Measurements from ENCODE around the gene ZNF558.
A peak's percentile ranks its signal among the peaks of the same experiment; 100 is the strongest.

ZNF558 gene
- total RNA-seq = 38.5 to 59.2 (median 58.3) reads per million in 3 donors

DNA sequence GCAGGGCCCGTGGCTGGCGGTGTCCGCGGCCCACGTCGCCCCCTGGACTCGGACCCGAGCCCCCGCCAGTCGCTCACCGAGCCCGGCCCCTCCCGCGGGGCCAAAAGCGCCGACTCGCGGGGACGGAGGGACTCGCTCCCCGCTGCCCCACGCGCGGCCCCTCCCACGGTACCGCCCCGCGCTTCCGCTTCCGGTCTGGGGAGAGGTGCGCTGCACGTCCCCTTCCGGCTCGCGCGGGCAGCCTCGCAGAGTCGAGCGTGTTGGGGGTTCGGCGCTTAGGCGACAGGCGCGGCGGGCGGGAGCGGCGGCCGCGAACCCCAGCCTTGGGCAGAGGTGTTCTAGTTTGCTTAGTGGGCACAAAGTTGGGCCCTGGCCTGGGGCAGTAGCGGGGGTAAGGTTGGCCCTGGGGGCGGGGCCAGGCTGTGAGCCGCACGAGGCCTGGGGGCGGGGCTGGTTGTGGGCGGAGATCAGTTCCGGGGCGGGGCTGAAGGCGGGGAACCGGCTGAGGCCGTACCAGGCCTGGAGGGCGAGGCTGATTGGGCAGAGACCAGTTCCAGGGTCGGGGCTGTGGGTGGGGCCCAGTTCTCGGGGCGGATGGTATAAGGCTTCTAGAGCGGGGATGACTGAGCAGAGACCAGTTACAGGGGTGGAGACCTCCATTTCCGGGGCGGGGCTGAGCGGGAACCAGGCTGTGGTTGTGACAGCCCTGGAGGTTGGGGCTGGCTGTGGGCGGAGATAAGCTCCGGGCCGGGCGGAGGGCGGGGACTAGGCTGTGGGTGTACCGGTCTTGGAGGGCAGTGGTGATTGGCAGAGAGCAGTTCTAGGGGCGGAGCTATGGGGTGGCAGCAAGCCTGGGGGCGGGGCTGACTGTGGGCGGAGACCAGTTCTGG, at the start of gene ZNF558, which contains the start of gene MBD3L1:
Gene ZNF558, minus strand, starts transcription at position 173 of the 890 bp plus-strand sequence. CDS start 9,645 bp downstream, outside the sequence.
Gene MBD3L1, plus strand, starts transcription at position 246 of the 890 bp plus-strand sequence. CDS start 10,302 bp downstream, outside the sequence.
- DNase-seq = peak; percentile 98 to 99 (median 99)
- H3K27ac ChIP-seq (ENCODE audit: insufficient read depth, low read length, poor library complexity, severe bottlenecking) = peak within 1 kb of the TSS; percentile 86
- no peaks in the 10 kb centered on the region for H3K4me1 ChIP-seq (ENCODE audit: control insufficient read depth, insufficient read depth, low read length, poor library complexity, severe bottlenecking)
- H3K4me3 ChIP-seq (ENCODE audit: insufficient read depth, low read depth, low read length, poor library complexity, severe bottlenecking) = peak within 1 kb of the TSS; percentile 74
- H3K27me3 ChIP-seq (replicated peaks; ENCODE audit: control insufficient read depth, insufficient read depth, low read length, poor library complexity, severe bottlenecking) = no peaks in the 10 kb centered on the region
- H3K36me3 ChIP-seq (ENCODE audit: control insufficient read depth, insufficient read depth, low read length) = peaks cover 10% of the 10 kb centered on the region
- no peaks in the 10 kb centered on the region for H3K9me3 ChIP-seq (ENCODE audit: control insufficient read depth, low read length)

DNA sequence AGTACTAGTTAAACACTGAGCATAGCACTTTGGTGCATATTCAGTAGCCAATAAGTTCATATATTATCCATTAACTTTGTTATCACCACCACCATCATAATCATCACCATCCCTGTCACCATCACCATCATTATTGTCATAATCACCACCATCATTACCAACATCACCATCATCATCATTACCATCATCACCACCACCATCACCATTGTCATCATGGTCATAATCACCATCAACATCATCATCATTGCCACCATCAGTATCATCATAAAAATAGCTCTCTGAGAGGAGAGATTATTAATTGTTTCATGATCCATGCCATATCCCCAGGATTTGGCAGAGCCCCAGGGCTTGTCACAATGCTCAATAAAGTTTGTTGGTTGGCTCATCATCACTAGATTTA, 49.4 kb upstream of the ZNF558 start:
- peaks cover 4% of the 10 kb centered on the region for H3K27me3 ChIP-seq (replicated peaks; ENCODE audit: control insufficient read depth, insufficient read depth, low read length, poor library complexity, severe bottlenecking)
- H3K27ac ChIP-seq (ENCODE audit: insufficient read depth, low read length, poor library complexity, severe bottlenecking) = no peak overlapping the region
- H3K9me3 ChIP-seq (ENCODE audit: control insufficient read depth, low read length) = no peaks in the 10 kb centered on the region
- H3K36me3 ChIP-seq (ENCODE audit: control insufficient read depth, insufficient read depth, low read length) = no peaks in the 10 kb centered on the region
- no peak overlapping the region for H3K4me3 ChIP-seq (ENCODE audit: insufficient read depth, low read depth, low read length, poor library complexity, severe bottlenecking)
- no peaks in the 10 kb centered on the region for H3K4me1 ChIP-seq (ENCODE audit: control insufficient read depth, insufficient read depth, low read length, poor library complexity, severe bottlenecking)
- DNase-seq = no peak

DNA sequence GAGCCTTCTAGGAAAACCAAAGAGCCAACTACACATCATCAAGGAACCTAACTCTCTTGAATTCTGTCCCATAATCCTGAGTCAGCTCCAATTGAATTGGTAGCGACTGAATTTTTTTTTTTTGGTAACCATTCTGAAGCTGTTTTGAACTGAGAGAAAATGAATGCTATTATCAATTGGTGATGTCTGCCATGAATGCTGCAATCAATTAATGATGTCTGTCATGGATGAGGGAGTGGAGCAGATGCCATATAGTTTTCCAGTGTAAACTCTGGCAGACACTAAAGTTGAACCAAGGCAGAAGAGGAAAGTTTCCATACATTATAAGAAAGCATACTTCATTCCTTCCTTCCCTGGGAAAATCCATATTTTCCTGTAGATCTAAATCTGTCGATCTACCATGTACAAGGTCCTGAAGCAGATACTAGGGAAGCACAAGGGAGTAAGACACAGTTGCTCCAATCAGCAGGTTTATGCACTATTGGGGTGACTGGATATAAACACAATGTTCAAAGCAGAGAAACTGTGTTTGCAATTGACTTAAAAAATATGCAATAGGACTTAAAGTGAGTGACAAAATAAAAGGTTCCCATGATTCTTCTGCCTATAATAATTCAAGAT, 48.9 kb upstream of the ZNF558 start:
- no peak overlapping the region for H3K27ac ChIP-seq (ENCODE audit: insufficient read depth, low read length, poor library complexity, severe bottlenecking)
- H3K4me3 ChIP-seq (ENCODE audit: insufficient read depth, low read depth, low read length, poor library complexity, severe bottlenecking) = no peak overlapping the region
- peaks cover 4% of the 10 kb centered on the region for H3K27me3 ChIP-seq (replicated peaks; ENCODE audit: control insufficient read depth, insufficient read depth, low read length, poor library complexity, severe bottlenecking)
- no peaks in the 10 kb centered on the region for H3K9me3 ChIP-seq (ENCODE audit: control insufficient read depth, low read length)
- H3K4me1 ChIP-seq (ENCODE audit: control insufficient read depth, insufficient read depth, low read length, poor library complexity, severe bottlenecking) = no peaks in the 10 kb centered on the region
- no peaks in the 10 kb centered on the region for H3K36me3 ChIP-seq (ENCODE audit: control insufficient read depth, insufficient read depth, low read length)
- DNase-seq = no peak

DNA sequence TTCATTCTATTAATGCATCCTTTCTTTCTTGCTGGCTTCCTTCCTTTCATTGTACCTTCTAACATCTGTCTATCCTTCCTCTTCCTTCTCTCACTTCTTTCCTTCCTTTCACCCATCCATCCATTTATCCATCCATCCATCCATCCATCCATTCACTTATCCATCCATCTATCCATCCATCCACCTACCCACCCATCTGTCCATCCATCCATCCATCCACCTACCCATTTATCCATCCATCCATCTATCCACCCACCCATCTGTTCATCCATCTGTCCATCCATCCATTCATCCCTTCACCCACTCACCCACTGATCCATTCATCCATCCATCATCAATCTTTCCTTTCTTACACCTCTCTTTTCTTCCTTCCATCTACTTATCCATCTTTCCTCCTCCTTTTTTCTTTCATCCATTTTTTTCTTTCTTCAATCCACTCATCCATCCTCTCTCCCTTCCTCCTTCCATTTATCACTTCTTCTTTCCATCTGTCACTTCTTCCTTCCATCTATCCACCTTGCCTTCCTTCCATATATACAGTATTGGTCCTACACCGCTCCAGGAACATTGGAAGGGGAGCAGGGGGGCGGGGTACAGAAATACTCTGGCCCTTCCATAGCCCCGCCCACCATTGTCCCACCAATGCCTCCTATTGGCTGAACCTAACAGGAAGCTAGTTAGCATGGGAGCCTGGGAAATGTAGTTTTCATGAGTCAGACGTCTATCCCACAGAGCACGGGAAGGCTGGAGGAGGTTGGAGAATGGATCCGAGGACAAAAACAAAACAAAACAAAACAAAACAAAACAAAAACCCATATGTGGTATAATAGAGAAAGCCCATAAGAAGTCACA, 46.0 kb upstream of the ZNF558 start:
- no peak overlapping the region for H3K27ac ChIP-seq (ENCODE audit: insufficient read depth, low read length, poor library complexity, severe bottlenecking)
- no peaks in the 10 kb centered on the region for H3K9me3 ChIP-seq (ENCODE audit: control insufficient read depth, low read length)
- H3K36me3 ChIP-seq (ENCODE audit: control insufficient read depth, insufficient read depth, low read length) = no peaks in the 10 kb centered on the region
- no peak for DNase-seq
- no peaks in the 10 kb centered on the region for H3K4me1 ChIP-seq (ENCODE audit: control insufficient read depth, insufficient read depth, low read length, poor library complexity, severe bottlenecking)
- H3K27me3 ChIP-seq (replicated peaks; ENCODE audit: control insufficient read depth, insufficient read depth, low read length, poor library complexity, severe bottlenecking) = peaks cover 4% of the 10 kb centered on the region
- no peak overlapping the region for H3K4me3 ChIP-seq (ENCODE audit: insufficient read depth, low read depth, low read length, poor library complexity, severe bottlenecking)

DNA sequence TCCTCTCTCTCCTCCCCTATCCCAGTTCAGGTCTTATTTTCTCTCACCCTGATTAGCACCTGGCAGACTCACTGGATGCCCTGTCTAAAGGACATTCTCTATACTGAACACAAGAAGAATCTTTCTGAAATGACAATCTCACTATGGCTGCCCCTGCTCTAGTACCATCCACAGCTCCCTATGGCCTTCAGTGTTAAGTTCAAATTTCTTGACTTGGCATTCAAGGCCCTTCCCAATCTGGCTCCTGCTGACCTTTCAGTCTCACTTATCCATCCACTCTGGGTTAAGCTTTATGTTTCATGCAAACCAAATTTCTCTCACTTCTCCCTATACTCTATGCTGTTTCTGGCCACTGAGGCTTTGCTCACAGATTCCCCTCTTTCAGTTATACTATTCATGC, 34.2 kb upstream of the ZNF558 start:
- no peak for DNase-seq
- Histone ChIP-seq H3K9me3 (ENCODE audit: control insufficient read depth, low read length) (no peaks in the 10 kb centered on the region), H3K36me3 (ENCODE audit: control insufficient read depth, insufficient read depth, low read length) (no peaks in the 10 kb centered on the region), H3K27me3 (replicated peaks; ENCODE audit: control insufficient read depth, insufficient read depth, low read length, poor library complexity, severe bottlenecking) (no peaks in the 10 kb centered on the region), H3K27ac (ENCODE audit: insufficient read depth, low read length, poor library complexity, severe bottlenecking) (no peak overlapping the region), H3K4me1 (ENCODE audit: control insufficient read depth, insufficient read depth, low read length, poor library complexity, severe bottlenecking) (no peaks in the 10 kb centered on the region), H3K4me3 (ENCODE audit: insufficient read depth, low read depth, low read length, poor library complexity, severe bottlenecking) (no peak overlapping the region)

DNA sequence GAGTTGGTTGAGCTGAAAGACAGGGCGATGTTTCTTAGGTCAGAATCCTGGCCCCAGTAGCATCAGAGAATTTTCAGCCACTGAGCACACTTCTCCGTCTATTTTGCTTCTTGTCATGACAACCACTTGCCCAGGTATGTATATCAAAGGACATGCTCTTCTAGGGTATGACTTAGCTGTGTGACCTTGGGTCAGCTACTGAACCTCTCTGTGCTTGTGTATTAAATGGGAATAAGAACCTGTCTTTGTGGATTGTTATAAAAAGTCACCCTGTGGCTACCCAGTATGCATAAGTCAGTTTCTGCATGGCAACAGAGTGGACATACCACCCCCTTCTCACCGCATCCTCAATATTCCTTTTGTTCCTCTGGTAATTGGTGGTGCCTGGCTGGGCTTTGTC, 26.2 kb upstream of the ZNF558 start:
- Histone ChIP-seq H3K9me3 (ENCODE audit: control insufficient read depth, low read length) (no peaks in the 10 kb centered on the region), H3K4me3 (ENCODE audit: insufficient read depth, low read depth, low read length, poor library complexity, severe bottlenecking) (no peak overlapping the region)

DNA sequence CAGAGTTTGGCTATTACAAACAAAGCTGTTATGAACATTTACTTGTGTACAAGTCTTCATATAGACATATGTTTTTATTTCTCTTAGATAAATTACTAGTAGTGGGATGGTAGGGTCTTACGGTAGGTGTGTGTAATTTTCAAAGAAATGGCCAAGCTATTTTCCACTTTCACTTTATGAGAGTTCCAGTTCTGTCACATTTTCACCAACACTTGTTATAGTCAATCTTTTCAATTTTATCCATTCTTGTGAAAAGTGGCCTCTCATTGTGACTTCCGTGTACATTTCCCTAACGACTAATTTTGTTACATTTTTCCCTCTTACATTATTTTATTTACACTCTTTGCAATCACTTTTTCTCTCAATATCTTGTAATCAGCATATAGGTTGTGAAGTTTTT, 18.4 kb upstream of the ZNF558 start:
- Histone ChIP-seq H3K27ac (ENCODE audit: insufficient read depth, low read length, poor library complexity, severe bottlenecking) (no peak overlapping the region), H3K4me3 (ENCODE audit: insufficient read depth, low read depth, low read length, poor library complexity, severe bottlenecking) (no peak overlapping the region), H3K9me3 (ENCODE audit: control insufficient read depth, low read length) (no peaks in the 10 kb centered on the region), H3K27me3 (replicated peaks; ENCODE audit: control insufficient read depth, insufficient read depth, low read length, poor library complexity, severe bottlenecking) (peaks cover 6% of the 10 kb centered on the region), H3K36me3 (ENCODE audit: control insufficient read depth, insufficient read depth, low read length) (no peaks in the 10 kb centered on the region), H3K4me1 (ENCODE audit: control insufficient read depth, insufficient read depth, low read length, poor library complexity, severe bottlenecking) (no peaks in the 10 kb centered on the region)
- no peak for DNase-seq

More for the DNA sequence above, 26.2 kb upstream of the ZNF558 start:
- Histone ChIP-seq H3K27ac (ENCODE audit: insufficient read depth, low read length, poor library complexity, severe bottlenecking) (no peak overlapping the region), H3K27me3 (replicated peaks; ENCODE audit: control insufficient read depth, insufficient read depth, low read length, poor library complexity, severe bottlenecking) (no peaks in the 10 kb centered on the region), H3K36me3 (ENCODE audit: control insufficient read depth, insufficient read depth, low read length) (no peaks in the 10 kb centered on the region), H3K4me1 (ENCODE audit: control insufficient read depth, insufficient read depth, low read length, poor library complexity, severe bottlenecking) (no peaks in the 10 kb centered on the region)
- DNase-seq = no peak

DNA sequence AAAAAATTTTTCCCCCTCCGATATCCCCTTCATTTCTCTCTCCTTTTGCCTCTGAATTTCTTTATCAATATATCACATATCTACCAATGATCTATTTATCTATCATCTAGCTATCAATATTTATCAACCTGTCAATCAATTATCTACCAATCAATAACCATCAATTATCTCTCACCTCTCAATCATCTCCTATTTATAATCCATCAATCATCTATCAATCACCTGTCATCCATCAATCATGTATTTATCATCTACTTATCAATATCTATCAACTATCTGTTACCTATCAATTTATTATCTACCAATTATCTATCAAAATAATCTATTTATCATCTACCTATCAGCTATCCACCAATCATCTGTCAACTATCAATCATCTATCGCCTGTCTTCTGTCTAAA, 17.1 kb upstream of the ZNF558 start:
- H3K27me3 ChIP-seq (replicated peaks; ENCODE audit: control insufficient read depth, insufficient read depth, low read length, poor library complexity, severe bottlenecking) = peaks cover 6% of the 10 kb centered on the region
- no peaks in the 10 kb centered on the region for H3K9me3 ChIP-seq (ENCODE audit: control insufficient read depth, low read length)

DNA sequence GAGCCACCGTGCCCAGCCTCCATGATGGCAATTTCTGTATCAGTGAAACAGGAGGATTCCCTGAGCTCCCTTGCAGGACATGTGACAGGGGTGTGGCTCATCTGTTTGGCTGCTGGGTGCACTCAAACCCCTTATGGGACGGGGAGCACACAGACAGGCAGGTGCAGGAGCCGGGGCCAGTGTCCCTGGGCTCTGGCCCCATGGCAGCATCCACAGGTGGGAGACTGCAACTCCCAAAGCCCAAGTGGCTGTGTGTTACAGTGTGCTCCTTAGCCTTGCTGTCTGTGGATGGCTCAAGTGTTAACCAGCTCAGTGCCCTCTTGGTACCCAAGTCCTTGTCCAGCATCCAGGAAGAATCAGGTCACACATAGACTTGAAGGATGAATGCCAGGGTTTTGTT, 14.7 kb upstream of the ZNF558 start:
- no peak for DNase-seq
- H3K27me3 ChIP-seq (replicated peaks; ENCODE audit: control insufficient read depth, insufficient read depth, low read length, poor library complexity, severe bottlenecking) = no peaks in the 10 kb centered on the region
- no peak overlapping the region for H3K4me3 ChIP-seq (ENCODE audit: insufficient read depth, low read depth, low read length, poor library complexity, severe bottlenecking)
- H3K27ac ChIP-seq (ENCODE audit: insufficient read depth, low read length, poor library complexity, severe bottlenecking) = no peak overlapping the region
- no peaks in the 10 kb centered on the region for H3K4me1 ChIP-seq (ENCODE audit: control insufficient read depth, insufficient read depth, low read length, poor library complexity, severe bottlenecking)
- H3K36me3 ChIP-seq (ENCODE audit: control insufficient read depth, insufficient read depth, low read length) = no peaks in the 10 kb centered on the region
- H3K9me3 ChIP-seq (ENCODE audit: control insufficient read depth, low read length) = no peaks in the 10 kb centered on the region

More for the DNA sequence above, 17.1 kb upstream of the ZNF558 start:
- Histone ChIP-seq H3K36me3 (ENCODE audit: control insufficient read depth, insufficient read depth, low read length) (no peaks in the 10 kb centered on the region), H3K4me1 (ENCODE audit: control insufficient read depth, insufficient read depth, low read length, poor library complexity, severe bottlenecking) (no peaks in the 10 kb centered on the region), H3K4me3 (ENCODE audit: insufficient read depth, low read depth, low read length, poor library complexity, severe bottlenecking) (no peak overlapping the region), H3K27ac (ENCODE audit: insufficient read depth, low read length, poor library complexity, severe bottlenecking) (no peak overlapping the region)
- no peak for DNase-seq

Data from effector memory CD4-positive, alpha-beta T cell (primary cell).